ENCODE results near the gene WWOX. TPM values are rescaled to one million over a fixed set of nuclear protein-coding genes. Genes with fewer than 3 reads are reported as not detected.

Gene WWOX
- total and polyA plus RNA-seq, 2 donors (not counting 3 experiments of a cell fraction or from before 2014, with no cell fraction given) = 6.2 to 12.5 TPM

GRCh38 chr16:78641433-78641832 lies 542.0 kb downstream of the WWOX start:
- Histone ChIP-seq H3K36me3 (ENCODE audit: control insufficient read depth in 2 of 2, extremely low read depth in 1 of 2, insufficient read depth in 2 of 2, low read length in 2 of 2) (no peaks in the 10 kb centered on the region), H2AFZ (ENCODE audit: low read depth, low read length) (no peak overlapping the region), H3K79me2 (ENCODE audit: control insufficient read depth, insufficient read depth, low read length) (no peaks in the 10 kb centered on the region), H3K4me2 (ENCODE audit: insufficient read depth, low read length) (no peak overlapping the region), H3K9ac (replicated peaks; ENCODE audit: extremely low read depth, insufficient read depth, low read length) (no peak overlapping the region), H3K4me3 (replicated peaks in 1 of 3; ENCODE audit: insufficient read depth in 1 of 3, low read depth in 1 of 3, low read length in 3 of 3) (no peak overlapping the region), H4K20me1 (replicated peaks; ENCODE audit: control insufficient read depth, extremely low read depth, insufficient read depth, low read length) (no peaks in the 10 kb centered on the region), H3K27ac (ENCODE audit: insufficient read depth, low read depth, low read length) (no peak overlapping the region), H3K27me3 (ENCODE audit: control insufficient read depth in 2 of 2, insufficient read depth in 2 of 2, low read length in 2 of 2) (no peaks in the 10 kb centered on the region), H3K9me1 (replicated peaks; ENCODE audit: control insufficient read depth, extremely low read depth, insufficient read depth, low read length) (no peaks in the 10 kb centered on the region), H3K4me1 (ENCODE audit: control insufficient read depth, extremely low read depth, insufficient read depth, low read length) (no peaks in the 10 kb centered on the region), H3K9me3 (replicated peaks; ENCODE audit: control insufficient read depth, insufficient read depth, low read length) (peaks cover 2% of the 10 kb centered on the region)
- no TSS peak for BruUV-seq (replicated peaks)
- ChIA-PET CTCF (no interaction called here), POLR2A (no interaction called here)
- DNase-seq (ENCODE audit: low read depth, low spot score) (no peak), FAIRE-seq (no peak)
- dilution Hi-C loops (cut with MboI; ENCODE audit: extremely low pct_ligation_motif_present, low sequenced_read_pairs) (no loop called here), intact Hi-C loops (cut with micrococcal nuclease) (no loop called here)
- TF ChIP-seq POLR2A (IDR thresholded peaks at IDR 0.05; ENCODE audit: low read depth, low read length) (no peak), POLR2AphosphoS5 (IDR thresholded peaks at IDR 0.05; ENCODE audit: insufficient read depth, low read depth, low read length) (no peak), JUN (IDR thresholded peaks at IDR 0.05; ENCODE audit: borderline replicate concordance, insufficient read depth, insufficient read length, low read depth) (no peak), GATA2 (IDR thresholded peaks at IDR 0.05; ENCODE audit: insufficient read depth, insufficient read length, low read depth, low read length) (no peak), MYC (IDR thresholded peaks at IDR 0.05; ENCODE audit: low read depth, low read length) (no peak), CTCF (IDR thresholded peaks at IDR 0.05; ENCODE audit: extremely low read depth in 1 of 2, insufficient read depth in 1 of 2, low read depth in 1 of 2, low read length in 2 of 2) (no peak), MAX (IDR thresholded peaks at IDR 0.05; ENCODE audit: insufficient read depth, insufficient read length) (no peak), EZH2 (IDR thresholded peaks at IDR 0.05; ENCODE audit: borderline replicate concordance, low read depth, low read length, severe bottlenecking) (no peak), FOS (IDR thresholded peaks at IDR 0.05; ENCODE audit: borderline replicate concordance, insufficient read depth, low read length) (no peak)
